ENCODE results near the gene APOL4. TPM values are rescaled to one million over a fixed set of nuclear protein-coding genes. Genes with fewer than 3 reads are reported as not detected.
A peak's percentile ranks its signal among the peaks of the same experiment; 100 is the strongest.

APOL4 gene
- total RNA-seq, 1 donor from 2014 or later = 15.0 TPM

DNA sequence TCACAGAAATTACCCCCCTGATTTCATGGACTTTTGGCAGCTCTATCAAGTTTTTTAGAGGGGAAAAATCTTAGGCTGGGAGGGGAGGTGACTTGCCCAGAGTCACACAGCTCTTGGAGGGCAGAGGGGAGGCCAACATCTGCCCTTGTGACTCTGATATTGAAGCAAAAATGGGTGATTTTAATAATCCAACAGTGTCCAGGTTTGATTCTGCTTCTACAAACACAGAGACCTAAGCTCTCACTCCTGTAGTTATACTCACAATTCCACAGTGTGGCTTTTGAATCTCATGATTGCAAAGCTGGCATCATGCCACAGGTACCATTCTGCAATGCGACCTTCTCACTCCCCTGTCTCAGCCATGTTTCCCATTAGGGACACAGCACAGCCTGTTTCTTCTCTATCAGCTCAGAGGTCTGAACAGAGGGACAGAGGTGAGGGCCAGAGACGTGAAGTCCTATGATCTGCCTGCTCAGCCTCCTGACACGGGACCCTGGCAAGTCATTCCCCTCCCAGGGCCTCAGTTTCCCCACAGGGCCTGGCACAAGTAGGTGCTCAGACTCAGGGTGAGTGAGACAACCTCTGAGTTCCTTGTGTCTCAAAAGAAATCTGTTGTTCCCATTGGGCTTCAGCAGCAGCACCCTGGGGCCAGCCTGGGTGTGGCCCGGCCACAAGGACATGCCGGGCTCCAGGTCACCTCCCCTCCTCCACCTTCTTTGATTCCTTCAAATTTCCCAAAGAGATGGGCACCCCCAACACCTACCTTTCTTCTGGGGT is 37.0 kb upstream of the APOL4 start:
- H3K27me3 Mint-ChIP-seq (ENCODE audit: low read depth) = no peaks in the 10 kb centered on the region
- peak overlapping the region; percentile 100 for H3K27ac Mint-ChIP-seq
- H3K4me3 Mint-ChIP-seq = peak overlapping the region; percentile 94
- H3K9me3 Mint-ChIP-seq = peaks cover 27% of the 10 kb centered on the region
- DNase-seq (ENCODE audit: low spot score in 2 of 2, unreplicated experiment in 2 of 2) = no peak
- H3K4me1 Mint-ChIP-seq = peaks cover 62% of the 10 kb centered on the region
- TF ChIP-seq, protein P1, sequence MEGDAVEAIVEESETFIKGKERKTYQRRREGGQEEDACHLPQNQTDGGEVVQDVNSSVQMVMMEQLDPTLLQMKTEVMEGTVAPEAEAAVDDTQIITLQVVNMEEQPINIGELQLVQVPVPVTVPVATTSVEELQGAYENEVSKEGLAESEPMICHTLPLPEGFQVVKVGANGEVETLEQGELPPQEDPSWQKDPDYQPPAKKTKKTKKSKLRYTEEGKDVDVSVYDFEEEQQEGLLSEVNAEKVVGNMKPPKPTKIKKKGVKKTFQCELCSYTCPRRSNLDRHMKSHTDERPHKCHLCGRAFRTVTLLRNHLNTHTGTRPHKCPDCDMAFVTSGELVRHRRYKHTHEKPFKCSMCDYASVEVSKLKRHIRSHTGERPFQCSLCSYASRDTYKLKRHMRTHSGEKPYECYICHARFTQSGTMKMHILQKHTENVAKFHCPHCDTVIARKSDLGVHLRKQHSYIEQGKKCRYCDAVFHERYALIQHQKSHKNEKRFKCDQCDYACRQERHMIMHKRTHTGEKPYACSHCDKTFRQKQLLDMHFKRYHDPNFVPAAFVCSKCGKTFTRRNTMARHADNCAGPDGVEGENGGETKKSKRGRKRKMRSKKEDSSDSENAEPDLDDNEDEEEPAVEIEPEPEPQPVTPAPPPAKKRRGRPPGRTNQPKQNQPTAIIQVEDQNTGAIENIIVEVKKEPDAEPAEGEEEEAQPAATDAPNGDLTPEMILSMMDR (IDR thresholded peaks at IDR 0.05; ENCODE audit: unreplicated experiment) = no peak
- H3K36me3 Mint-ChIP-seq = peaks cover 21% of the 10 kb centered on the region

DNA sequence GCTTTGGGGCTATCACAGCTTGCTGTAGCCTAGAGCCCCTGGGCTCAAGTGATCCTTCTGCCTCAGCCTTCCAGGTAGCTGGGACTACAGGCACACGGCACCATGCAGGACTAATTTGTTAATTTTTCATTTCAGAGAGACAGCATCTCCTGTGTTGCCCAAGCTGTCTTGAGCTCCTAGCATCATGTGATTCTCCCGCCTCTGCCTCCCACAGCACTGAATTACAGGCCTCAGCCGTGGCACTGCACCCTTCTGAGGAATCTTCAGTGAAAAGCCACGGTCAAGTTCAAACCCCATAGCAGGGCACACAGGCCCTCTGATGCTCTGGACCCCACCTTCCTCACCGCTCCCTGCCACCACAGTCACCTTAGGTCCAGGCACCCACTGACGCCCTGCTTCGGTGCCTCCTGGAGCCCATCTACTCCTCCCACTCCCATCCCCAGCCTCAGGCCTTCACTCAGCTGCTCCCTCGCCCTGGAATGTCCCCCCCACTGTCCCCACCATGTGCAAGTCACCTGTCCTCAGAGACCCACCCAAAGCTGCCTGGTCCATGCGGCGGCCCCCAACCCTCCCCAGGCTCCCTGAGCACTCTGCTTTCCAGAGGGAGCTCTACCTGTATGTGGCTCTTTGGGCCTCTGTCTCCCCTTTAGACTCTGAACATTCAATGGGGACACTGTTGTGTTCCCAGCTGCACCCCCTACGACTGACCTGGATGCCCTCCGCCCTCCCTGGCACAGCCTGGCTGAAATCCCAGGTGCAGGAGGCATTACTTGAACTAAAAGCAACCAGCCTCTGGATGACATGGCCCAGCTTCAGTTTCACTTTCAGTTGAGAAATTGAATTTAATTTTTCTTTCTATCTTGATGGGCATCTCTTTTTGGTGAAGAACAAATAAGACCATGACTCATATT is 36.1 kb upstream of the APOL4 start:
- peaks cover 18% of the 10 kb centered on the region for H3K9me3 Mint-ChIP-seq
- H3K4me3 Mint-ChIP-seq = peak overlapping the region; percentile 94
- peaks cover 23% of the 10 kb centered on the region for H3K36me3 Mint-ChIP-seq
- peak overlapping the region; percentile 100 for H3K27ac Mint-ChIP-seq
- no peak for DNase-seq (ENCODE audit: low spot score in 2 of 2, unreplicated experiment in 2 of 2)
- peaks cover 62% of the 10 kb centered on the region for H3K4me1 Mint-ChIP-seq
- no peaks in the 10 kb centered on the region for H3K27me3 Mint-ChIP-seq (ENCODE audit: low read depth)
- TF ChIP-seq, protein P1 (IDR thresholded peaks at IDR 0.05; ENCODE audit: unreplicated experiment) = no peak

DNA sequence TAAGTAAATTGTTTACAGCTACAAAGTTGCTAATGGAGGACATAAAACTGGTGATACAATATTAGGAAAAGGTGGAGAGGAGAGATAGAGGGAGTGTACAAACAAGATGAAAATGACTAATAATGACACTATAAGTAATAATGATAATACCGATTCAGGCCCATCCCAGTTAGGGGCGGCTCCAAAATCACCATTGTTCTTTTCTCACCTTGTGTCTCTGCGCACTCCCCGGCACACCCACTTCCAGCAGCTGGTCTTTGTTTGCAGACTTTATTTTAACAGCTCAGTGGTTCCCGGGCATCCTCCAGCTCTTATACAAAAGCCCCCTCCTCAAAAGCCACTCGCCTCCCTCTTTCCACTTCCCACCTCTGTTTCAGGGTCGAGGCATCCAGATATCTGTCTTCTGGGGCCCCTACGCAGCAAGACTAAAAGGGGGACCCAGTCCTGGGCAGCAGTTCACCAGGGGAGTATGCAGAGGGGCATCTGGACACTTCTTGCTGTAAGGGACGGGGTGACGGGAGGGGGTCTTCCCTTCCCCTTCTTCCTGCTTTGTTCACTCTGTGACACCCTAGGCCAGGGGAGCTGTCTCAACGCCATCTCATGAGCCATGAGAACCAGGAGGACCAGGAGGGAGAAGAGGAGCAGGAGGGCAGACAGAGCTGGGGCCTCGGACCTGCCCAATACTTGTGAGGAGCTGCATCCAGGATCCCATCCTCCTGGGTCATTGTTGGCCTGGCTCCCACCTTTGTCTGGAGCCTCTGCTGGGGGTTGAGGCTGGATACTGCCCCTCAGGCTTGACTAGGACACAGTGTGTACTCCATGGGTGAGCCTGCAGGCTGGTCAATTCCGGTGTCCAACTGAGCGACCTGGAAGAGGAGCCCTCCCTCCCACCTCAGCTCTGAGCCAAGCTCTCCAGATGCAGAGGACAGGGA is 35.0 kb upstream of the APOL4 start:
- Mint-ChIP-seq H3K4me1 (peaks cover 64% of the 10 kb centered on the region), H3K36me3 (peaks cover 25% of the 10 kb centered on the region), H3K4me3 (peak overlapping the region; percentile 94), H3K9me3 (peaks cover 10% of the 10 kb centered on the region), H3K27me3 (ENCODE audit: low read depth) (no peaks in the 10 kb centered on the region), H3K27ac (peak overlapping the region; percentile 41)
- TF ChIP-seq, protein P1 (IDR thresholded peaks at IDR 0.05; ENCODE audit: unreplicated experiment) = no peak
- no peak for DNase-seq (ENCODE audit: low spot score in 2 of 2, unreplicated experiment in 2 of 2)

DNA sequence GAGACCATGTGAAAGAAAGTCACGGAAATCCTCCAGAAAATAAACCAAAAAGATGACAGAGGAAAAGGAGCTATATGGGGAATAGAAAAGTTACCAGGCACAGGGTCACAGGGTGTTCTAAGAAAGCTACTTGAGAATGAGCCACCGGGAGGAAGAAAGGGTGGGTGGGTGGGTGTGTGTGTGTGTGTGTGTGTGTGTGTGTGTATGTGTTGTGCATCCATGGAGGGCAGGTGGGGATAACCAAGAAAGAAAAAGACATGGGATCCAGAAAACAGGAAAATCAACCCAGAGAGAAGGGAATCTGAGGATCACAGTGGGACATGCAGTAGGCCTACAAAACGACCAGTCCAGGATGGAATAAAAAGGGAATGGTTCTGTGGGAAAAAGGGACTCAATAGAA is 34.0 kb upstream of the APOL4 start:
- Mint-ChIP-seq H3K4me3 (no peak overlapping the region), H3K9me3 (peaks cover 10% of the 10 kb centered on the region), H3K4me1 (peaks cover 68% of the 10 kb centered on the region), H3K27me3 (ENCODE audit: low read depth) (no peaks in the 10 kb centered on the region), H3K27ac (peak overlapping the region; percentile 37), H3K36me3 (peaks cover 34% of the 10 kb centered on the region)
- DNase-seq (ENCODE audit: low spot score in 2 of 2, unreplicated experiment in 2 of 2) = no peak
- TF ChIP-seq, protein P1 (IDR thresholded peaks at IDR 0.05; ENCODE audit: unreplicated experiment) = no peak

DNA sequence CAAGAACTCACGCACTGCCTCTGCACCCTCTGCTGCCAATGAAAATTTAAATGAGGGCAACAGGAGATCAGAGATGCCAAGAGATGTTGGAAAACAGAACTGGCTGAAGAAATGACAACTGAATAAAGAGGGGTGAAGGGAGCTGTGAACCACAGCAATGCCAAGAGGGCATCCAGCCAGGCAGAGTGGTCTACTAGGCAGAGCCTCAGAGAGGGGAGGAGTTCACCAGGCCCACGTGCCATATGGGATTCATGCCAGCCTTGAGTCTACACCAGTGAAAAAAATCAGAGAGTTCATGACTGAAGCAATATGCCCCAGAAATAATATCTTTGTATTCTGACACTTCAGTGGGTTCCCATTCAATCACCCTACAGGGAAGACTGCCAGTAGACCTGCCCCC is 33.3 kb upstream of the APOL4 start:
- no peak for DNase-seq (ENCODE audit: low spot score in 2 of 2, unreplicated experiment in 2 of 2)
- peaks cover 10% of the 10 kb centered on the region for H3K9me3 Mint-ChIP-seq
- H3K27ac Mint-ChIP-seq = peak overlapping the region; percentile 86
- TF ChIP-seq, protein P1 (IDR thresholded peaks at IDR 0.05; ENCODE audit: unreplicated experiment) = no peak
- H3K27me3 Mint-ChIP-seq (ENCODE audit: low read depth) = no peaks in the 10 kb centered on the region
- peaks cover 72% of the 10 kb centered on the region for H3K4me1 Mint-ChIP-seq
- H3K4me3 Mint-ChIP-seq = no peak overlapping the region
- peaks cover 37% of the 10 kb centered on the region for H3K36me3 Mint-ChIP-seq

Data from mesothelial cell of epicardium (in vitro differentiated cells).